ENCODE results near the gene GRM8. TPM values are rescaled to one million over a fixed set of nuclear protein-coding genes. Genes with fewer than 3 reads are reported as not detected.

GRM8 gene
- total RNA-seq, 2 experiments from 2014 or later = not detected

DNA sequence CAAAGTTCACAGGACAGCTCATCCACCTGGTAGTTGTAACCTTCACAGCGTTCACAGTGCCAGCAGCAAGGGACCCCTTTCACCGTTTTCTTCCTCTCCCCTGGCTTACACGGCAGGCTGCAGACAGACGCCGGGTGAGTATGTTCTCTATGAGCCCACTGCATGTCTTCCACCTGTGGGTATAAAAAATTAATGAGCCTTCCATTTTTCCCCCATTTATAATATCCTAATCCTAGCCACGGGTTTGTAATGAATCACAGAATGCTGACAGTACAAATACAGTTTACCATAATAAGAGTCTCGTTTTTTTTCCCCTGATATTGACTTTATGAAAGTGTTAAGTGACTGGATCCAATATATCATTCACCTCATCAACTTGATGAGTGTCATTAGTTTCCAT is 719.0 kb downstream of the GRM8 start:
- ChIA-PET POLR2A (no interaction called here), CTCF (no interaction called here)
- Mint-ChIP-seq H3K9me3 (ENCODE audit: low read depth) (no peaks in the 10 kb centered on the region), H3K27ac (no peak overlapping the region), H3K27me3 (no peaks in the 10 kb centered on the region), H3K36me3 (ENCODE audit: low read depth) (no peaks in the 10 kb centered on the region), H3K4me1 (no peaks in the 10 kb centered on the region), H3K4me3 (no peak overlapping the region)
- no peak for ATAC-seq
- intact Hi-C loops (cut with DNase I, micrococcal nuclease) = no loop called here
- DNase-seq = no peak

GRCh38 chr7:126529833-126530232 is 722.9 kb downstream of the GRM8 start:
- ChIA-PET POLR2A (no interaction called here), CTCF (interaction anchor here (0.5 kb wide), 1 partner anchor 224 kb away, joined by 3 read pairs; no protein-coding TSS in a partner anchor)
- H3K4me1 Mint-ChIP-seq = no peaks in the 10 kb centered on the region
- H3K27ac Mint-ChIP-seq = no peak overlapping the region
- H3K9me3 Mint-ChIP-seq (ENCODE audit: low read depth) = peaks cover 2% of the 10 kb centered on the region
- H3K4me3 Mint-ChIP-seq = no peak overlapping the region
- H3K36me3 Mint-ChIP-seq (ENCODE audit: low read depth) = no peaks in the 10 kb centered on the region
- intact Hi-C loops (cut with DNase I, micrococcal nuclease) = no loop called here
- DNase-seq (no peak), ATAC-seq (no peak)
- no peaks in the 10 kb centered on the region for H3K27me3 Mint-ChIP-seq

- Mint-ChIP-seq H3K27ac (no peak overlapping the region), H3K9me3 (ENCODE audit: low read depth) (peaks cover 2% of the 10 kb centered on the region), H3K4me3 (no peak overlapping the region), H3K27me3 (no peaks in the 10 kb centered on the region), H3K36me3 (ENCODE audit: low read depth) (no peaks in the 10 kb centered on the region), H3K4me1 (no peaks in the 10 kb centered on the region)
- intact Hi-C loops (cut with DNase I, micrococcal nuclease) = no loop called here
- ChIA-PET CTCF (no interaction called here), POLR2A (no interaction called here)
- DNase-seq = no peak
- no peak for ATAC-seq
Observed at GRCh38 chr7:126529254-126529653, 723.5 kb downstream of the GRM8 start.

DNA sequence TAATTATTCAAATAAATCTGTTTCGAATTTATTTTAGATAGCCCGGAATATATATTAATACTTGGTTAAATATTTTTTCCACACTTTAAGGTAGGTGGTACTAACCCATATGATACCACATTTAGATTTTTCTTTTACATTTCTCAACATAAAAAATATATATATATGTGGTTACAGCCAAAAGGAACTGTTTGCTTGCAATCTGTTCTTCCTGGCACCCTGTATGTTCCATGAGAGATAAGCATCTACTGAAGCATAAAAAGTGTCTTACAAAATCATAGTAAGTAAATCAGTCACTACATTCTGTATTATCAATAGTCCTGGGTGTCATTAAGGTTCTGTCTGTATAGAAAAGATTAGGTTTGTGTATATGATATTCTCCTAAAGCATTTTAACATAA is 726.8 kb downstream of the GRM8 start:
- ChIA-PET CTCF (no interaction called here), POLR2A (no interaction called here)
- H3K4me3 Mint-ChIP-seq = no peak overlapping the region
- DNase-seq = no peak
- no peaks in the 10 kb centered on the region for H3K27me3 Mint-ChIP-seq
- H3K36me3 Mint-ChIP-seq (ENCODE audit: low read depth) = no peaks in the 10 kb centered on the region
- no peak for ATAC-seq
- intact Hi-C loops (cut with DNase I, micrococcal nuclease) = no loop called here
- H3K9me3 Mint-ChIP-seq (ENCODE audit: low read depth) = peaks cover 2% of the 10 kb centered on the region
- no peaks in the 10 kb centered on the region for H3K4me1 Mint-ChIP-seq
- no peak overlapping the region for H3K27ac Mint-ChIP-seq

DNA sequence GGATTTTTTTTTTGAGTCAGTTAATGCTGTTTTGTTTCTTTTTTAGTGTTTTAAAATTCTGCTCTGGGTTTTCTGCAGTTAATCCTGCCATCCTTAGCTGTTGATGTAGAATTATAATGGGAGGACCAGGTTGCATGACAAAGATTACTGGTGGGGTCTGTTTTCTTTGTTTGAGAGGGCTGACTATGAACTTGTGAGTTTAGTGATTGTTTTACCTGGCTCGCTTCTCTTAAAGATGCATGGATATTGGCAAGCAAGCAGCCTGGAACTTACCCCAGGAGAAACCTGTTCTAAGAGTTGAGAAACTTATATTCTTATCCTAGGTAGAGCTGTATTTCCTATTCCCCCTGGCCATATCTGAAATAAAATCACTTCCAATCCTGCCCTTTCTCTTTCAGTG is 727.8 kb downstream of the GRM8 start:
- Mint-ChIP-seq H3K27ac (no peak overlapping the region), H3K27me3 (no peaks in the 10 kb centered on the region), H3K9me3 (ENCODE audit: low read depth) (peaks cover 2% of the 10 kb centered on the region), H3K4me1 (no peaks in the 10 kb centered on the region), H3K4me3 (no peak overlapping the region), H3K36me3 (ENCODE audit: low read depth) (no peaks in the 10 kb centered on the region)
- intact Hi-C loops (cut with DNase I, micrococcal nuclease) = no loop called here
- ChIA-PET CTCF (no interaction called here), POLR2A (no interaction called here)
- no peak for DNase-seq
- no peak for ATAC-seq

DNA sequence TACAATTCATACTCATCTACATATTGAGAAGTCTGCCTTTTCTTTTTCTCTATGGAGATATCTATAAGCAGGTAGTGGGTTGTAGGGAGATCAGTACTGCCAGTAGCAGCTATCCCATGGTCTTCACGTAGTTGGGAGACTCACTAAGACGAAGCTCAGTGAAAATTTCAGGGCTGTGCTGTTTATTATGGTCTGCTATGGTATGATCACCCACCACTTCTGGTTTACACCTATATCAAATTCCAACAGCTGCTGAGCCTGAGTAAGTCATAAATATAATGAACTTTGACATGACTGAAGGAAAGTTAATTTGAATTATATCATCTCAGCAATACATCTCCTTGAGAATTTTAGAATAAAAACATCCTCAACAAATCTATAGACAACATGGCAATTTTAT is 741.7 kb downstream of the GRM8 start:
- Mint-ChIP-seq H3K27ac (no peak overlapping the region), H3K36me3 (ENCODE audit: low read depth) (no peaks in the 10 kb centered on the region), H3K4me1 (no peaks in the 10 kb centered on the region), H3K9me3 (ENCODE audit: low read depth) (peaks cover 2% of the 10 kb centered on the region), H3K4me3 (no peak overlapping the region), H3K27me3 (no peaks in the 10 kb centered on the region)
- intact Hi-C loops (cut with DNase I, micrococcal nuclease) = no loop called here
- POLR2A ChIA-PET = no interaction called here
- ATAC-seq (no peak), DNase-seq (no peak)
- CTCF ChIA-PET = no interaction called here

DNA sequence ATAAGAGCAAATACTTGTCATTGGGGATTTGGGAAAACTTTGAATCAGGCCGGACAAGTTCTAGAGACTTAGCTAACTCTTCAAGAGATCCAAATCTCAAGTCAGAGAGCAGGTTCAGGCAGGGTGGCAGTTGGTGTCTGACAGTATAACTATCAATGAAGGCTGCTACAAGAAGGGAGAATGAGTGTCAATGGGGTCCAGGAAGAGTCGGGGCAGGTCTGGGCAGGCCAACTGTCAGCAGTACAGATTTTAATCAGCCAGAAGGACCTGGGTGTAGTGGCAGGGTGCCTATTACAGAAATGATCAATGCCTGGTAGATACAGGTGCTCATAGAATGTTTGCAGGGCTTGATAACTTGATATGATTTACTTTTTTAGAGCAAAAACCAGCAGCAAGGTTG is 751.1 kb downstream of the GRM8 start:
- no peak for DNase-seq
- intact Hi-C loops (cut with DNase I, micrococcal nuclease) = no loop called here
- no peak for ATAC-seq
- H3K27me3 Mint-ChIP-seq = no peaks in the 10 kb centered on the region
- CTCF ChIA-PET = no interaction called here
- POLR2A ChIA-PET = no interaction called here
- no peaks in the 10 kb centered on the region for H3K36me3 Mint-ChIP-seq (ENCODE audit: low read depth)
- H3K9me3 Mint-ChIP-seq (ENCODE audit: low read depth) = no peaks in the 10 kb centered on the region
- H3K4me1 Mint-ChIP-seq = no peaks in the 10 kb centered on the region
- H3K4me3 Mint-ChIP-seq = no peak overlapping the region
- no peak overlapping the region for H3K27ac Mint-ChIP-seq

DNA sequence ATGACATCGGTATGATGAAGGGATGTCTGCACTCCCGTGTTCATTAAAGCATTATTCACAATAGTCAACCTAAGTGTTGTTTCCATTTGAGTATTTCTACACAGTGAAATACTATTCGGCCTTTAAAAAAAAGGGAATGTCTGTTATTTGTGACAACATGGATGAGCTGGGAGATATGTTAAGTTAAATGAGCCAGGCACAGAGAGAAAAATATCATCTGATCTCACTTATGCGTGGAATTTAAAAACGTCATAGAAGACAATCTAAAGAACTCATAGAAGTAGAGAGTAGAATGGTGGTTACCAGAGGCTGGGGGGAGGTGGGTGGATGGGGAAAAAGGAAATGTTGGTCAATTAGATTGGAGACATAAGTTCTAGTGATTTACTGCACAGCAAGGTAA is 753.3 kb downstream of the GRM8 start:
- no peak for DNase-seq
- Mint-ChIP-seq H3K9me3 (ENCODE audit: low read depth) (no peaks in the 10 kb centered on the region), H3K36me3 (ENCODE audit: low read depth) (no peaks in the 10 kb centered on the region), H3K27ac (no peak overlapping the region), H3K4me3 (no peak overlapping the region), H3K27me3 (no peaks in the 10 kb centered on the region), H3K4me1 (no peaks in the 10 kb centered on the region)
- CTCF ChIA-PET = no interaction called here
- ATAC-seq = no peak
- POLR2A ChIA-PET = no interaction called here
- intact Hi-C loops (cut with DNase I, micrococcal nuclease) = no loop called here

DNA sequence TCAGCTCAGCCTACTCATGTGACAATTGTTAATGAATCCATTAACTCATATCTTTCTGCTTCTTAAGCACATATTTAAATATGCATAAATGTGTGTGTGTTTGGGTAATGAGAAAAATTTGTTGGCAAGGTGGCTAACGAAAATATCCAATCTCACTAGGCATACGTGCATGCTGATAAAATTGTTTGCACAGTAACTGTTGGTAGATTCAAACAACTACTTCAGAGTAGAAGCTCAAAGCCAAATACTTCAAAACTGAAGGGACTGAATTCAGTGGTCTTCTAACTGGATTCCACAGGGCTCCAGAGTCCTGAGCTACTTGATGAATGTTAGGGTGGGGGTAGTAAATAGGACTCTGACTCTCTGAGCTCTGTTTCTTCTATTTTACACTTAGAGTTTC is 757.0 kb downstream of the GRM8 start:
- POLR2A ChIA-PET = no interaction called here
- CTCF ChIA-PET = no interaction called here
- Mint-ChIP-seq H3K27ac (no peak overlapping the region), H3K9me3 (ENCODE audit: low read depth) (no peaks in the 10 kb centered on the region), H3K27me3 (no peaks in the 10 kb centered on the region), H3K4me1 (no peaks in the 10 kb centered on the region), H3K36me3 (ENCODE audit: low read depth) (no peaks in the 10 kb centered on the region), H3K4me3 (no peak overlapping the region)
- intact Hi-C loops (cut with DNase I, micrococcal nuclease) = no loop called here
- DNase-seq = no peak
- ATAC-seq = no peak

DNA sequence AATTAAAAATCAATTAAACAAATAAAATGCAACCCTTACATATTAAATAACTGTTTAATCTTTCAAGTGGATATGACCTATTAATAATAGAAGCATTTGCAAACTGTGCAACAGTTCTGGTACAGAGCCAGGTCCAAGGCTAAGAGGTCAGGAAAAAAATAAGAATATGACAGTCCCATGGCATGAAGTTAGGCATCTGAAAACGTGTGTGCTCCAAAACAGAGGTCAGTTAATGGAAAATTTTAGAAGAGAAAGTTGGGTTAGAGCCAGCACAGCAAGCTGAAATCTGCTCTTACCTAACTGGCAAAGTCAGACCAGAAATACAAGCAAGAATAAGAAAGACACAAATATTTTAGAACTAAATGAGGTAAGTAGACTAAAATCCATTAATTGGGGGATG is 757.7 kb downstream of the GRM8 start:
- no peaks in the 10 kb centered on the region for H3K36me3 Mint-ChIP-seq (ENCODE audit: low read depth)
- no peak overlapping the region for H3K4me3 Mint-ChIP-seq
- ATAC-seq = no peak
- ChIA-PET POLR2A (no interaction called here), CTCF (no interaction called here)
- no peaks in the 10 kb centered on the region for H3K9me3 Mint-ChIP-seq (ENCODE audit: low read depth)
- intact Hi-C loops (cut with DNase I, micrococcal nuclease) = no loop called here
- no peaks in the 10 kb centered on the region for H3K27me3 Mint-ChIP-seq
- no peaks in the 10 kb centered on the region for H3K4me1 Mint-ChIP-seq
- no peak for DNase-seq
- H3K27ac Mint-ChIP-seq = no peak overlapping the region

DNA sequence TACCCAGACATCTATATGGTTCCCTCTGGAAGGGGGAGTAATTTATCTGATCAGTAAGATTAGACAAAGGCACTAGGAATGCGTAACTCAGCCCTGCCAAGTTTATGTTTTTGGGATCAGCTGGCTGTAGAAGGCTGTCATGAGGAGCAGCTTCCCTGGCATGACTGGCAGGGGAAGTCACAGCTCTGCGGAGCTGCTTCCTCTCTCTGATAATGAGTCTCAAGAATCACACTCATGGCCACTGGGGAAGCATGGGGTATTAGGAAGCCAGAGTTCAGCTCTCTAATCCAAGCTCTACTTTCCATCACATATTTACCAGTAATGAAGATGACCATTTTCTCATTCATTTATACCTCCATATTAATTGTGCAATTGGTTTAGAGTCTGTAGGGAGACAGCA is 758.9 kb downstream of the GRM8 start:
- intact Hi-C loops (cut with DNase I, micrococcal nuclease) = no loop called here
- Mint-ChIP-seq H3K9me3 (ENCODE audit: low read depth) (no peaks in the 10 kb centered on the region), H3K27me3 (no peaks in the 10 kb centered on the region), H3K4me3 (no peak overlapping the region), H3K27ac (no peak overlapping the region), H3K4me1 (no peaks in the 10 kb centered on the region), H3K36me3 (ENCODE audit: low read depth) (no peaks in the 10 kb centered on the region)
- CTCF ChIA-PET = interaction anchor here (0.8 kb wide), 1 partner anchor 18 kb away, joined by 3 read pairs; no protein-coding TSS in a partner anchor
- POLR2A ChIA-PET = no interaction called here
- ATAC-seq = no peak
- no peak for DNase-seq

- peaks cover 2% of the 10 kb centered on the region for H3K9me3 Mint-ChIP-seq (ENCODE audit: low read depth)
Observed at GRCh38 chr7:126489874-126490273, 762.9 kb downstream of the GRM8 start.

GRCh38 chr7:126487728-126488442 is 764.9 kb downstream of the GRM8 start:
- no peak for DNase-seq
- H3K36me3 Mint-ChIP-seq (ENCODE audit: low read depth) = no peaks in the 10 kb centered on the region
- ChIA-PET CTCF (no interaction called here), POLR2A (no interaction called here)
- intact Hi-C loops (cut with DNase I, micrococcal nuclease) = no loop called here
- H3K9me3 Mint-ChIP-seq (ENCODE audit: low read depth) = peaks cover 2% of the 10 kb centered on the region
- no peaks in the 10 kb centered on the region for H3K4me1 Mint-ChIP-seq
- no peaks in the 10 kb centered on the region for H3K27me3 Mint-ChIP-seq
- no peak overlapping the region for H3K4me3 Mint-ChIP-seq
- no peak overlapping the region for H3K27ac Mint-ChIP-seq
- no peak for ATAC-seq

More at GRCh38 chr7:126489874-126490273, 762.9 kb downstream of the GRM8 start:
- Mint-ChIP-seq H3K36me3 (ENCODE audit: low read depth) (no peaks in the 10 kb centered on the region), H3K4me3 (no peak overlapping the region), H3K4me1 (no peaks in the 10 kb centered on the region), H3K27me3 (no peaks in the 10 kb centered on the region), H3K27ac (no peak overlapping the region)
- DNase-seq (no peak), ATAC-seq (no peak)
- intact Hi-C loops (cut with DNase I, micrococcal nuclease) = no loop called here
- ChIA-PET CTCF (no interaction called here), POLR2A (no interaction called here)
